Calu3 (cell line): ENCODE data around the gene SEPTIN11. TPM values are rescaled to one million over a fixed set of nuclear protein-coding genes. Genes with fewer than 3 reads are reported as not detected.

Experiments
- BruUV-seq: library from RNA; stranded (reverse); fragments of 400-500 nt; replicated peaks from 2 replicates; lab custom pipeline; 2021; lab: Mats Ljungman, UMichigan
- CTCF ChIA-PET: fragments of 300-600 bp; sonication (Branson Sonifier 250); formaldehyde crosslinking; loops from one replicate; lab custom pipeline; 2022; ENCODE audit warnings: antibody characterized with exemption; lab: Charles Lee
- DNase-seq: peaks from one replicate; pipeline ENCODE4 v3.0.0; 2022
- H3K27ac Mint-ChIP-seq: one replicate; pipeline ENCODE4 v1.8.0; 2022; ENCODE audit warnings: mixed read lengths; ENCODE audit not compliant: unreplicated experiment
- H3K27me3 Mint-ChIP-seq: one replicate; pipeline ENCODE4 v1.8.0; 2022; ENCODE audit warnings: mixed read lengths; ENCODE audit not compliant: unreplicated experiment
- H3K36me3 Mint-ChIP-seq: one replicate; pipeline ENCODE4 v1.8.0; 2022; ENCODE audit warnings: mild to moderate bottlenecking, moderate library complexity, mixed read lengths; ENCODE audit not compliant: insufficient read depth, unreplicated experiment
- H3K4me1 Mint-ChIP-seq: one replicate; pipeline ENCODE4 v1.8.0; 2022; ENCODE audit warnings: mild to moderate bottlenecking, low read depth, mixed read lengths; ENCODE audit not compliant: unreplicated experiment
- H3K4me3 Mint-ChIP-seq: one replicate; pipeline ENCODE4 v1.8.0; 2022; ENCODE audit warnings: mild to moderate bottlenecking, low read depth, moderate library complexity, mixed read lengths; ENCODE audit not compliant: unreplicated experiment
- H3K9me3 Mint-ChIP-seq: one replicate; pipeline ENCODE4 v1.8.0; 2022; ENCODE audit warnings: low read depth, mixed read lengths; ENCODE audit not compliant: unreplicated experiment
- CTCF ChIP-seq: fragments of 200-600 bp; IDR thresholded peaks from one replicate; pipeline ENCODE4 v1.8.0; 2022; ENCODE audit warnings: antibody characterized with exemption; ENCODE audit not compliant: unreplicated experiment
- intact Hi-C: fragments of 100-400 bp; cut with micrococcal nuclease; formaldehyde crosslinking; loops from one replicate; pipeline ENCODE4 v1.10.0; 2022; ENCODE audit not compliant: unreplicated experiment
- total RNA-seq: library from RNA; stranded (reverse); gene quantifications from 2 replicates; pipeline ENCODE4 v1.2.3, GENCODE V29; 2022

SEPTIN11 gene
- total RNA-seq, 1 experiment from 2014 or later: 56.2 TPM

- BruUV-seq: no TSS peak
- no peaks in the 10 kb centered on the region for H3K27me3 Mint-ChIP-seq
- no peak for TF ChIP-seq CTCF
- H3K9me3 Mint-ChIP-seq: no peaks in the 10 kb centered on the region
- H3K36me3 Mint-ChIP-seq: no peaks in the 10 kb centered on the region
- DNase-seq: no peak
- H3K4me3 Mint-ChIP-seq: no peak overlapping the region
- H3K4me1 Mint-ChIP-seq: peaks cover 13% of the 10 kb centered on the region
- intact Hi-C loops: no loop called here
- no peak overlapping the region for H3K27ac Mint-ChIP-seq
- CTCF ChIA-PET: no interaction called here
Measured at GRCh38 chr4:76989391-76990061, 40.0 kb downstream of the SEPTIN11 start.

- intact Hi-C loops: no loop called here
- Mint-ChIP-seq H3K4me3 (no peak overlapping the region), H3K36me3 (no peaks in the 10 kb centered on the region), H3K9me3 (no peaks in the 10 kb centered on the region), H3K27me3 (no peaks in the 10 kb centered on the region), H3K4me1 (peaks cover 13% of the 10 kb centered on the region), H3K27ac (no peak overlapping the region)
- DNase-seq: no peak
- no TSS peak for BruUV-seq
- CTCF ChIA-PET: no interaction called here
- no peak for TF ChIP-seq CTCF
Measured at GRCh38 chr4:76990288-76991080, 40.9 kb downstream of the SEPTIN11 start.

GRCh38 chr4:76991161-76991660 lies 41.7 kb downstream of the SEPTIN11 start:
- Mint-ChIP-seq H3K27me3 (no peaks in the 10 kb centered on the region), H3K4me3 (no peak overlapping the region), H3K36me3 (no peaks in the 10 kb centered on the region), H3K9me3 (no peaks in the 10 kb centered on the region), H3K4me1 (peaks cover 12% of the 10 kb centered on the region), H3K27ac (no peak overlapping the region)
- no peak for DNase-seq
- no peak for TF ChIP-seq CTCF
- BruUV-seq: no TSS peak
- intact Hi-C loops: no loop called here
- CTCF ChIA-PET: no interaction called here

GRCh38 chr4:76993787-76994641 lies 44.5 kb downstream of the SEPTIN11 start:
- Mint-ChIP-seq H3K4me3 (no peak overlapping the region), H3K36me3 (no peaks in the 10 kb centered on the region), H3K9me3 (no peaks in the 10 kb centered on the region), H3K27me3 (no peaks in the 10 kb centered on the region), H3K27ac (no peak overlapping the region), H3K4me1 (no peaks in the 10 kb centered on the region)
- CTCF ChIA-PET: no interaction called here
- intact Hi-C loops: no loop called here
- no peak for DNase-seq
- BruUV-seq: no TSS peak
- TF ChIP-seq CTCF: no peak
